PC-9 (cell line): ENCODE results near the gene CARHSP1. TPM values are rescaled to one million over a fixed set of nuclear protein-coding genes. Genes with fewer than 3 reads are reported as not detected.

Source experiments
- BruUV-seq: library from RNA; stranded (reverse); fragments of 400-500 nt; replicated peaks from 2 replicates; lab custom pipeline; 2021; lab: Mats Ljungman, UMichigan
- CTCF ChIA-PET: fragments of 300-600 bp; sonication (Branson Sonifier 250); formaldehyde crosslinking; loops from one replicate; lab custom pipeline; 2022; ENCODE audit warnings: antibody characterized with exemption; lab: Charles Lee
- POLR2A ChIA-PET: fragments of 300-600 bp; sonication (Branson Sonifier 250); formaldehyde crosslinking; loops from one replicate; lab custom pipeline; 2022; ENCODE audit warnings: antibody characterized with exemption; ENCODE audit not compliant: unreplicated experiment; lab: Charles Lee
- DNase-seq, 2 experiments: peaks; one replicate each; pipeline versions ENCODE4 v3.0.0 to v3.0.0-alpha.2; 2015 to 2022; ENCODE audit warnings: mixed read lengths in 1 of 2
- H2AFZ ChIP-seq: fragments of 200-600 bp; sonication (generic); 2 replicates; pipeline ENCODE4 v1.8.1; 2017; ENCODE audit warnings: antibody characterized with exemption
- H3F3A ChIP-seq: fragments of 200-600 bp; sonication (generic); 2 replicates; pipeline ENCODE4 v1.8.1; 2017; ENCODE audit warnings: antibody characterized with exemption, mild to moderate bottlenecking, low read depth; ENCODE audit not compliant: insufficient read depth
- H3K27ac ChIP-seq: fragments of 200-600 bp; sonication (generic); 2 replicates; pipeline ENCODE4 v1.6.1; 2016; ENCODE audit warnings: mixed run types
- H3K27me3 ChIP-seq: fragments of 200-600 bp; sonication (generic); 2 replicates; pipeline ENCODE4 v1.6.1; 2016; ENCODE audit warnings: low read depth, mixed run types; ENCODE audit not compliant: insufficient read depth
- H3K36me3 ChIP-seq: fragments of 200-600 bp; sonication (generic); 2 replicates; pipeline ENCODE4 v1.6.1; 2016; ENCODE audit warnings: low read depth, mixed run types
- H3K4me1 ChIP-seq: fragments of 200-600 bp; sonication (generic); replicated peaks from 2 replicates; pipeline ENCODE4 v1.6.1; 2016; ENCODE audit warnings: mixed run types; ENCODE audit not compliant: insufficient read depth
- H3K4me2 ChIP-seq: fragments of 200-600 bp; sonication (generic); 2 replicates; pipeline ENCODE4 v1.6.1; 2017; ENCODE audit warnings: mixed run types
- H3K4me3 ChIP-seq: fragments of 200-600 bp; sonication (generic); 2 replicates; pipeline ENCODE4 v1.6.1; 2016; ENCODE audit warnings: mixed run types
- H3K79me2 ChIP-seq: fragments of 200-600 bp; sonication (generic); 2 replicates; pipeline ENCODE4 v1.6.1; 2017; ENCODE audit warnings: low read depth, mixed run types
- H3K9me2 ChIP-seq: fragments of 200-600 bp; sonication (generic); 2 replicates; pipeline ENCODE4 v1.8.1; 2017; ENCODE audit warnings: mild to moderate bottlenecking; ENCODE audit not compliant: insufficient read depth
- H3K9me3 ChIP-seq: fragments of 200-600 bp; sonication (generic); 2 replicates; pipeline ENCODE4 v1.8.1; 2016; ENCODE audit warnings: low read depth; ENCODE audit not compliant: insufficient read depth
- H4K20me1 ChIP-seq: fragments of 200-600 bp; sonication (generic); 2 replicates; pipeline ENCODE4 v1.8.1; 2017; ENCODE audit not compliant: insufficient read depth
- CTCF ChIP-seq: fragments of 200-600 bp; sonication (generic); conservative IDR thresholded peaks from 2 replicates; pipeline ENCODE4 v1.6.1; 2017; ENCODE audit warnings: mixed run types, antibody characterized with exemption, mild to moderate bottlenecking, moderate library complexity
- EZH2 ChIP-seq: fragments of 200-600 bp; sonication (generic); IDR thresholded peaks from 2 replicates; pipeline ENCODE4 v1.8.0; 2017; ENCODE audit warnings: antibody characterized with exemption, low read depth
- intact Hi-C: fragments of 100-400 bp; cut with micrococcal nuclease; formaldehyde crosslinking; loops from one replicate; pipeline ENCODE4 v1.10.0; 2022; ENCODE audit not compliant: unreplicated experiment
- total RNA-seq: library from RNA; stranded (reverse); gene quantifications from 2 replicates; pipeline ENCODE4 v1.2.3, GENCODE V29; 2021

The CARHSP1 gene
- total RNA-seq, 1 experiment from 2014 or later: 179 TPM

- POLR2A ChIA-PET: no interaction called here
- Histone ChIP-seq H3K4me1 (no peaks in the 10 kb centered on the region), H3K9me3 (no peaks in the 10 kb centered on the region), H3K27ac (no peak overlapping the region), H3F3A (peaks cover 33% of the 10 kb centered on the region), H4K20me1 (peaks cover 29% of the 10 kb centered on the region), H3K79me2 (no peaks in the 10 kb centered on the region), H3K4me3 (no peak overlapping the region), H3K27me3 (no peaks in the 10 kb centered on the region), H3K9me2 (no peaks in the 10 kb centered on the region), H3K36me3 (peaks cover 14% of the 10 kb centered on the region; the same call in 1 of the 2 replicates), H2AFZ (no peak overlapping the region), H3K4me2 (no peak overlapping the region)
- no peak for TF ChIP-seq EZH2
- no peak for TF ChIP-seq CTCF
- no TSS peak for BruUV-seq
- DNase-seq: no peak
- intact Hi-C loops: no loop called here
- CTCF ChIA-PET: interaction anchor here (1.1 kb wide), 1 partner anchor 27 kb away, joined by 9 read pairs; no protein-coding TSS in a partner anchor
Measured at GRCh38 chr16:8853150-8853549, 15.7 kb downstream of the CARHSP1 start.

DNA sequence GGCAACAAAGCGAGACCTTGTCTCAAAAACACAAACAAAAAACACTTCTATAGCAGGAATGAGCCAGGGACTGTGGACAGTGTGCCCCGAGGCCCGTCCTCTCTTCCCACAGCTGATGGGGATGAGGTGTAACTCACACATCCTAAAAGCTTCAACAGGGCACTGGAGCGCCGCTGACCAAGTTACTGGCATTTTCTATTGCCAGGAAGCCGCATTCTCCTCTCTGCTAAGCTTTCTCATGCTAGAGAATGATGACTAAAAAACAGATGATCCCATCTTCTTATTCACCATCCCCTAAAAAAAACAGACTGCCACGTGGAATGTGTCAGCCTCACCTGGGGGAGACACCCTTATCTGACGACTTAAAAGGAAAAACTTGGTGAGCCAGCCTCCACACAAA lies 16.3 kb downstream of the CARHSP1 start:
- ChIA-PET POLR2A (no interaction called here), CTCF (no interaction called here)
- Histone ChIP-seq H3K36me3 (peaks cover 14% of the 10 kb centered on the region; the same call in 1 of the 2 replicates), H4K20me1 (peaks cover 30% of the 10 kb centered on the region), H3K9me3 (no peaks in the 10 kb centered on the region), H3K9me2 (no peaks in the 10 kb centered on the region), H3K4me1 (no peaks in the 10 kb centered on the region), H3K4me2 (no peak overlapping the region), H3K79me2 (no peaks in the 10 kb centered on the region), H3K4me3 (no peak overlapping the region), H3F3A (peaks cover 33% of the 10 kb centered on the region), H2AFZ (no peak overlapping the region), H3K27ac (no peak overlapping the region), H3K27me3 (no peaks in the 10 kb centered on the region)
- DNase-seq: no peak
- BruUV-seq: no TSS peak
- intact Hi-C loops: no loop called here
- no peak for TF ChIP-seq EZH2
- no peak for TF ChIP-seq CTCF

GRCh38 chr16:8851761-8852403 lies 16.9 kb downstream of the CARHSP1 start:
- H3K4me2 ChIP-seq: no peak overlapping the region
- H3K9me2 ChIP-seq: no peaks in the 10 kb centered on the region
- H2AFZ ChIP-seq: no peak overlapping the region
- intact Hi-C loops: no loop called here
- no peaks in the 10 kb centered on the region for H3K4me1 ChIP-seq
- H3K9me3 ChIP-seq: no peaks in the 10 kb centered on the region
- H3K4me3 ChIP-seq: no peak overlapping the region
- TF ChIP-seq CTCF: no peak
- TF ChIP-seq EZH2: no peak
- BruUV-seq: no TSS peak
- no peaks in the 10 kb centered on the region for H3K79me2 ChIP-seq
- no peak for DNase-seq
- H3K27me3 ChIP-seq: no peaks in the 10 kb centered on the region
- H3K27ac ChIP-seq: no peak overlapping the region
- ChIA-PET POLR2A (interaction anchor here (0.6 kb wide), 1 partner anchor 211 kb away, joined by 4 read pairs; no protein-coding TSS in a partner anchor), CTCF (interaction anchor here (0.5 kb wide), 1 partner anchor 307 kb away, joined by 9 read pairs; no protein-coding TSS in a partner anchor)
- peaks cover 33% of the 10 kb centered on the region for H3F3A ChIP-seq
- peaks cover 14% of the 10 kb centered on the region; the same call in 1 of the 2 replicates for H3K36me3 ChIP-seq
- peaks cover 37% of the 10 kb centered on the region for H4K20me1 ChIP-seq
